Adrenal gland (tissue), 5 donors: Measurements from ENCODE around the gene UVRAG.

ENCODE experiments used
- CTCF ChIP-seq, 6 experiments: fragments of 450-650 bp in 4 of 6; fragments of 200-600 bp in 2 of 6; sonication (generic) in 1 of 6; IDR thresholded peaks; 1 replicate in 5 of 6; 2 replicates in 1 of 6; pipeline versions ENCODE4 v1.5.1 to v1.8.0; 2016 to 2021; ENCODE audit warnings: antibody characterized with exemption in 6 of 6, mild to moderate bottlenecking in 2 of 6, moderate library complexity in 1 of 6
- POLR2A ChIP-seq, 2 donors: fragments of 450-650 bp; IDR thresholded peaks; one replicate each; pipeline ENCODE4 v1.6.1; 2017; ENCODE audit warnings: antibody characterized with exemption in 2 of 2, mild to moderate bottlenecking in 2 of 2, moderate library complexity in 1 of 2
- donor health status: DM: no; HTN: no; CAD: no.

- TF ChIP-seq CTCF (IDR thresholded peaks at IDR 0.05) (no peak), POLR2A (IDR thresholded peaks at IDR 0.05) (no peak)
These were observed 178.1 kb downstream of the UVRAG start for GRCh38 chr11:75993126-75993525.
